Measurements from ENCODE around the gene KLHDC4.

DNA sequence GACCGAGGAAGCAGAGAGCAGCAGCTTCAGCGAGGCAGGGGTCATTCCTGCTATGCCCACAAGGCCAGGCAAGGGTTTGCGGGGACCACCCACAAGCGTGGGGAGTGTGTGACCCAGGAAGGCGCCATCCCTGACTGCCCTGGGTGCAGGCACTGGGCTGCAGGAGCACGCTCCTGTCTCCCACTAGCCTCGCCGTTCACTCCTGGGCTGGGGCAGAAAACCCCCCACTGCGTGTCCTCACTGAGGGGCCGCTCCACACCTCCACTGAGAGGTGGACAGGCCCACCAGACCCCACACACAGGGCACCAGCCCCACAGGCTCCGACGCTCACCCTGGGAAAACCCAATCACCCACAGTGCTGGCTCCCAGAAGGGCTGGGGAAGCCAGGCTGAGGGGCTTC is 56.1 kb downstream of the KLHDC4 start:
- TF ChIP-seq, protein P1, sequence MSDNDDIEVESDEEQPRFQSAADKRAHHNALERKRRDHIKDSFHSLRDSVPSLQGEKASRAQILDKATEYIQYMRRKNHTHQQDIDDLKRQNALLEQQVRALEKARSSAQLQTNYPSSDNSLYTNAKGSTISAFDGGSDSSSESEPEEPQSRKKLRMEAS (IDR thresholded peaks at IDR 0.05; ENCODE audit: low read depth, low read length), result no peak
- TF ChIP-seq POLR2A (IDR thresholded peaks at IDR 0.05; ENCODE audit: extremely low read depth, insufficient read length) (no peak), MYC (IDR thresholded peaks at IDR 0.05; ENCODE audit: low read depth, low read length) (no peak)
- TF ChIP-seq, protein P2, sequence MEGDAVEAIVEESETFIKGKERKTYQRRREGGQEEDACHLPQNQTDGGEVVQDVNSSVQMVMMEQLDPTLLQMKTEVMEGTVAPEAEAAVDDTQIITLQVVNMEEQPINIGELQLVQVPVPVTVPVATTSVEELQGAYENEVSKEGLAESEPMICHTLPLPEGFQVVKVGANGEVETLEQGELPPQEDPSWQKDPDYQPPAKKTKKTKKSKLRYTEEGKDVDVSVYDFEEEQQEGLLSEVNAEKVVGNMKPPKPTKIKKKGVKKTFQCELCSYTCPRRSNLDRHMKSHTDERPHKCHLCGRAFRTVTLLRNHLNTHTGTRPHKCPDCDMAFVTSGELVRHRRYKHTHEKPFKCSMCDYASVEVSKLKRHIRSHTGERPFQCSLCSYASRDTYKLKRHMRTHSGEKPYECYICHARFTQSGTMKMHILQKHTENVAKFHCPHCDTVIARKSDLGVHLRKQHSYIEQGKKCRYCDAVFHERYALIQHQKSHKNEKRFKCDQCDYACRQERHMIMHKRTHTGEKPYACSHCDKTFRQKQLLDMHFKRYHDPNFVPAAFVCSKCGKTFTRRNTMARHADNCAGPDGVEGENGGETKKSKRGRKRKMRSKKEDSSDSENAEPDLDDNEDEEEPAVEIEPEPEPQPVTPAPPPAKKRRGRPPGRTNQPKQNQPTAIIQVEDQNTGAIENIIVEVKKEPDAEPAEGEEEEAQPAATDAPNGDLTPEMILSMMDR (IDR thresholded peaks at IDR 0.05; ENCODE audit: low read depth, low read length), result no peak
